Transverse colon (tissue), 3 donors: ENCODE measurements around the gene CCDC180.

ENCODE experiments used
- CTCF ChIP-seq, 5 experiments: fragments of 200-600 bp in 3 of 5; fragments of 450-650 bp in 2 of 5; sonication (generic) in 3 of 5; IDR thresholded peaks; 1 replicate in 2 of 5; 2 replicates in 3 of 5; pipeline ENCODE4 v1.5.1; 2016 to 2017; ENCODE audit warnings: antibody characterized with exemption in 5 of 5, inconsistent platforms in 3 of 5, mild to moderate bottlenecking in 2 of 5, moderate library complexity in 1 of 5
- EP300 ChIP-seq: sonication (generic); formaldehyde crosslinking; IDR thresholded peaks from one replicate; pipeline ENCODE4 v1.6.1; 2017; ENCODE audit warnings: antibody characterized with exemption, low read depth

DNA sequence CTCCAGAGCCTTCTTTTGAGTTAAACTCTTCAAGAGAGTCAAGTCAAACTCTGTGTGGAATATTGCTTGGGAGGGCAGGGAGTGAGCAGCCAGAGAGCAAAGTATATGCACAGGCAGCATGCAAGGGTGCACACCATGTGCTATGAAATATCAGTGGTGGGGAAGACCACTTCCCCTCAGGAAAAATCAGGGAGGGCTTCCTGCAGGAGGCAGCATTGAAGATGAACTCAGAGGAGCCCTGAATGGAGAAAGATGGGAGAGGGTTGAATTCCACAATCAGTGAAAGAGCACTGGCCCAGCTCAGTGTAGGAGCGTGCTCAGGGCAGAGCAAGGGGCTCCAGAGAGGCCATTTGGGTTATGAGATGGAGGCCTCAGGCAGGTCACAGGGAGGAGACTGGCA is 41.9 kb downstream of the CCDC180 start:
- TF ChIP-seq CTCF (IDR thresholded peaks at IDR 0.05) (no peak), EP300 (no peak)
